NCI-H1930 (cell line): ENCODE data around the gene ATRNL1.

Experiments used
- DNase-seq, 2 experiments: peaks; one replicate each; lab custom pipeline; 2025; lab: John Stamatoyannopoulos, UW

The ATRNL1 gene

GRCh38 chr10:115093286-115093775 is at the start of gene ATRNL1:
TSS of gene ATRNL1 (plus strand) at chr10:115093365. CDS start at chr10:115093751, 386 bp downstream.
- peak; percentile 34 to 52 for DNase-seq

DNA sequence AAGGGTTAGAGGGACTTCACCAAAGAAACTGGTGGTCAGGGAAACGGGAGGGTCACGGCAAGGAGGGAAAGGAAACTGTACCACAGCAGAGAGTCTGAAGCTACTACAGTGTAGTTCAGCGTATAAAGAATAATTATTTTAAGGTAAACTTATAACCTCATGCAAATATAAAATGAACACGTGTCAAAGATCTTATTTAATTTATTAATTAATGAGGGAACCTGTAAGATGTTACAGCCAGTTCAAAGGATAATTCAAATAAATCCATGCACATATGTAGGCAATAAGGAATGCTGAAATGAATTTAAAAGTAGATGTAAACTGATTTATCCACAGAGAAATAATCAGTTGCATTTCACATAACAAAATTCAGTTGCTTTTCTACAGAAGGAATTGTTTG is 49.4 kb upstream of the ATRNL1 start:
- DNase-seq = no peak

DNA sequence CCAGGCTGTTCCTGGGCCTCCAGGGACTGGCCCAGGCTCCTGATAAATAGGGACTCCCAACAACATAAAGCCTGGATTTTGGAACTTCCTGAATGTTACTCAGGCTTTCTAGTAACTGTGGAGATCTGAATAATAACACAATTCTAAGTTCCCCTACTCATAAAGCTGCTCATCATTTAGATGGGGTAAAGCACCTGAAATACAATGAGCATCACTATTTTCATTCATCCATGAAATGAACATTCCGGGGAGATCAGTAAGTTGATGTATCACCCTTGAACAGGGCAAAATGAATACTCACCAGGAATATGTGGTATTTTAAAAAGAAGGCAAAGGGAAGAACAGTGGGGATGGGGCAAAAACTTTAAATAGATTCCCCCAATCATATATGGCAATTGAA is 48.3 kb upstream of the ATRNL1 start:
- no peak for DNase-seq

GRCh38 chr10:115045499-115045898 is 47.7 kb upstream of the ATRNL1 start:
- no peak for DNase-seq

- DNase-seq = no peak
These were observed 46.4 kb upstream of the ATRNL1 start for GRCh38 chr10:115046686-115047236.

DNA sequence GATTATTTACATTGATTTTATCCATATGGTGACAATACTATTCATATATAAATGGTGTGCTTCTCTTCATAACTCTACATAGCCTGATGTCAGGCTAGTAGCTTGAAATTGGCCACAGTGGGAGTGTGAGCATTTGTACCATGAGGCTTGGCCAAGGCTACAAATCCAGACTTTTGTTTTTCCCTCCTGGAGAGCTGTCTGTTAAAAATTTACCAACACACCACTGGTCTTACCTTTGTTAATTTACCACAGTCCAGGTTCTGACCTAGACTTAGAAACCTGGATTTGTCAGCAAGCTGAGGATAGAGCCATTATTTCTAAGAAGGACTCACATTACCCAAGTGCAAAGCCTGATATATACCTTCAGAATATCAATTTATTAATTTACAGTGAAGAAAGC is 45.5 kb upstream of the ATRNL1 start:
- DNase-seq = no peak

DNA sequence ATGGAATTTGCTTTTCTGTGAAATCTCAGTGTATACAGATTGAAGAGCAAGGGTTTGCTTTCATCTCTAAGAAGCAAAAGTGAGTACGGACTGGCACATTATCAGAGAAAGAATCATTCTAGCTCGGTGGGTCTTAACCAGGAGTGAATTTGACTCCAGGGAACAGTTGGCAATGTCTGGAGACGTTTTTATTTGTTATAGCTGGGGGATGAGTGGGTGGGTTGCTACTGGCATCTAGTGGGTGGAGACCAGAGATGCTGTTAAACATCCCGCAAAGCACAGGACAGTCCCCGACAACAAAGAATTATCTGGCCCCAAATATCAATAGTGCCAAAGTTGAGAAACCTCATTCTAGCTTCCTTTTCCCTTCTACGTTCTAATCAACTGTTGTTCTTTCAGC is 43.8 kb upstream of the ATRNL1 start:
- DNase-seq = no peak

GRCh38 chr10:115049960-115050359 is 43.2 kb upstream of the ATRNL1 start:
- DNase-seq = no peak

GRCh38 chr10:115050375-115051010 is 42.7 kb upstream of the ATRNL1 start:
- no peak for DNase-seq

DNA sequence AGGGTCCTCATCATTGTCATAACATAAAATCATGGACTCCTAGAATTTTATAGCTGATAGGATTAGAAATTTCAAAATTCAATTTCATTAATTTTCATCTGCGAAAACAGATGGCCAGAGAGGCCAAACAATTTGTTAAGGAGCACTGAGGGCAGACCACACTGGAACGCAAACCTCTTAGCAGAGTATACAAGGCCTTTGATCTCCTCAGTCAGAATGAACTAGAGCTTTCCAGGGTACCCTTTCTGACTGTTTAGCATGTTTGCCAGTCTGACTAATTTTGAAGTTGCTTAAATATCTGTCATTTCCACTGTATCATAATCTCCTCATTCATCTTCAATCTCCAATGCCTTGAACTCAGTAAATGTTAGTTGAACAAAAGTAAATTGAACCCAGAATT is 41.9 kb upstream of the ATRNL1 start:
- no peak for DNase-seq

GRCh38 chr10:115052226-115052625 is 40.9 kb upstream of the ATRNL1 start:
- no peak for DNase-seq

- no peak for DNase-seq
These were observed 40.4 kb upstream of the ATRNL1 start for GRCh38 chr10:115052728-115053127.

DNA sequence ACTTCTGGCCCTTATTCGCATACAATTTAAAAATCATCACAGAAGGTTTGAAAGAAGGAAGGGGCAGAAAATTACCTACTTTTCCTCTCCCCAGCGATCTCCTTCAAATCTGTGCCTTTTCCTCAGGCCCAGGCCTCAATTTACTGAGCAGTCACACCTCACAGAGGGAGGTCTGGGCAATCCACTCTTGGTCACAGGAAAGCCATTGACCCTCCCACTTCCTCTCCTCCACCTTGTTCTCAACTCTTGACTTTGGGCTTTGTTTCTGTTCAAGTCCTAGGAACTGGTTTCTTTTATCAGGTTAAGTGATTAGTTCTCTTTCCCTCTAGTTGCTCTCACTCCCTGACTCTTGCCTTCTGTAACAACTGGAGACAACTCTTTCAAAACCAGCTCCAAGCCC is 37.0 kb upstream of the ATRNL1 start:
- DNase-seq = no peak

DNA sequence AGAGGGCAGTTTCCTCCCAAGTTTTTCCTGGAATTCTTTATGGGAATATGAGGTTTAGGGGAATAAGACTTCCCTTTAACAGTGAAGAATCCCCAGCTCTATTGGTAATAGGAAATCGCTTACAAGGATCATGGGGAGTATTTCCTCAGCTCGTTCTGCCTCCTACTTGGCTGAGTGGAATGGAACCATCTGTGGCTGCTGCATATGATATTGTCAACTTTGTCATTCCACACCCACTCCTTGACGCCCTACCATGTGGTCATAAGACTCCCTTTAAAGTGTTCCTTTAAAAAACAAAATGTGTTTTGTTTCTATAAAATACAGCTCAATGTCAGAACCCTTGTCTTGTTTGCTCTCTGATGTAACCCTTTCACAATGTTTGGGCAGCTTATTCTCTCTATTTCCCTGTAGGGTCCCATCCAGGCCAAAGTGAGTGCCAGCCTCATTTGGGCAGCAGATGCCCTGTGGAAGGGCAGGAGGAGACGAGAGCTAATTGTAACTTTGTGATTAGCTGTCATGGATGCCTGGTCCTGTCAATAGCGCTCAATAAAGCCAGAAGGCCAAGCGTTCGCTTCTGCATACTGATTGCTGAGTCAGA is 33.8 kb upstream of the ATRNL1 start:
- DNase-seq = no peak

GRCh38 chr10:115063701-115064658 is 29.2 kb upstream of the ATRNL1 start:
- DNase-seq = no peak

DNA sequence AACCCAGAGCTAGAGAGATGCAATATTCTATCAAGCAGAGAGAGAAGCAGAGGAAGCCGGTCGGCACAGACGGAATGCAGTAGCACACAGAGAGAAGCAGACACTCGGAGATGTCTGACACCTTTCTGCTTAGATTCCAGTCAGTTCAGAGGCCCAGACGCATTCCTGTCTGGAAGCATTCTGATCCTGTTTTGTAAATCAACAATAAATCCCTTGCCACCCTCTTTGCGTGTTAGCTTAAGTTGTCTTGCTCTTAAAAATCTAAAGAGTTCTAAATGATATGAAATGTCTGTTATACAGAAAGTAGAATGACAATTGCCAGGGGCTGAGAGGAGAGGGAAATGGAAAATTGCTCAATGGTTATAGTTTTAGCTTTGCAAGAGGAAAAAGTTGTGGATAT is 27.4 kb upstream of the ATRNL1 start:
- DNase-seq = no peak

DNA sequence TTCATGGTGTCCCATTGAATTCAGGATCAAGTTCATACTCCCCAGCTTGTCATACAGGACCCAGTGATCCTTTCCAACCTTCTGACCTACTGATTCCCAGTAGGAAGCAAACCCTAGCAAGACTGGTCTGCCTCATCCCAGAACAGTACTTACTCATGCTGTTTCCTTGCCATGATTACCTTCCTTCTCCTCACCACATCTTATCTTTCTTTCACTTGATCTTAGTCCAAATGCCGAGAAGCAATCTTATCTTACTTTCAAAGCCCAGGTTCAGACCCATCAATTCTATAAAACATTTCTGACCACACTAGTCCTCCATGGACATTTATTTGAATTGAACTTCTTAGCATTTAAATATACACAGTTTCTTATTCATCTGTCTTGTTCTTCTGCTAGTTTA is 26.6 kb upstream of the ATRNL1 start:
- no peak for DNase-seq

DNA sequence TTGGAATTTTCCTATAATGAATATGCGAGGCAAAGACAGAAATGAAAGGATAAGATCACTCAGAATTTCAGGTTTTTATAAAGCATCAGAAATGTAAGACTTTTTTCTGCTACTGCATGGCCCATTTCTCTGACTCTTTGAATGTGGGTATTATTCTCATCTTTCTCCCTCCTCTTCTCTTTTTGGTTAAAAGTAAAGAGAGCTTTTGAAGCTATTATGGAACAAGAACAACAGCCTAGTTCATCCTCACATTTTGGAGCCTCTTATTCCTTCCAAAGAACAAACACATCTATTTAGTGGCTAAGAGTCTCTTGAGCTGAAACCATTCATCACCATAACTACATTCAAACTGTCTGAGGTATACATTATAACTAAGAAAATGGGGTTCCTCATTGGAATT is 19.4 kb upstream of the ATRNL1 start:
- DNase-seq = no peak

DNA sequence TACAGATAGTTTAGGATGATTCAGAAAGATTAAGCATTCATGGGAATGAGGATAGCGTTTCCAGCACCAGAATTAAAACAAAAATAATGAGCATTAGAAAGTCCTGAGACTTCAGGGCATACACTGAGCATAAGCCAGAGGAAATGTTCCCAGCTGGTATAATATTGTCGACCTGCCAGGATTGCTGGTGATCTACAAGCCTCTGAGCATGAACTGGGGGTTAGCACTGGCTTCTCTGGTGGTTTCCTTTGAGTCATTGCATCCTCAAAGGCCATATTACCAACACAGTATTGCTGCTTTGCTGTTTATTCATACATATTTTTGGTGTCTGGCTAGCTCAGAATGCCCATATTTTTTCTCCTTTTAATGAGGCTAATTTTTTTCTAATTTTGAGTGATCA is 10.7 kb upstream of the ATRNL1 start:
- no peak for DNase-seq

DNA sequence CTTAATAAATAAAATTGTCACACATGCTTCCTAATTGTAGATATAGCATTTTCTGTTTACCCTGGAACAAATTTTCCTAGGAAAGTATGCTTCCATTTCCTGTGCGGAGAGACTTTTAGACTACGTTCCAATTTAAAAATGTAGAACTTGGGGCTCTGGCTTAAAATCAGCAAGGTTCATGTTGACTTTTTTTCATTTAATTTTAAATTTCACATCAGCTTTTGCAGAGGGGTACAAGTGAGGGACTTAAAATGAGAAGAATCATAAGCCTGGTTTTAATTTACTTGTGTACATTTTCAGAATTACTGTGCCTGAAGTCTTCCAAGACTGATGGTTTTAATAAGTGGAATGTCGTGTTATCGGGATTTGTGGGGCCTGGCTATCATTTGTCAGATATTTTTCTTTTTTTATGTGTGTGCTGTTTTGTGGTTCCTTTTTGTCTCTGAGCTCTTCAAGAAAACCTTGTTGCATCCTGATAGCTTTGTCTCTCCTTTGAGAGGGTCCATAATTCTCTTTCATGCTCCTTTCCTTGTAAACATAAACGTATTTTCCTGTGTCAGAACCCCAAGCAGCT is 8.8 kb upstream of the ATRNL1 start:
- no peak for DNase-seq

DNA sequence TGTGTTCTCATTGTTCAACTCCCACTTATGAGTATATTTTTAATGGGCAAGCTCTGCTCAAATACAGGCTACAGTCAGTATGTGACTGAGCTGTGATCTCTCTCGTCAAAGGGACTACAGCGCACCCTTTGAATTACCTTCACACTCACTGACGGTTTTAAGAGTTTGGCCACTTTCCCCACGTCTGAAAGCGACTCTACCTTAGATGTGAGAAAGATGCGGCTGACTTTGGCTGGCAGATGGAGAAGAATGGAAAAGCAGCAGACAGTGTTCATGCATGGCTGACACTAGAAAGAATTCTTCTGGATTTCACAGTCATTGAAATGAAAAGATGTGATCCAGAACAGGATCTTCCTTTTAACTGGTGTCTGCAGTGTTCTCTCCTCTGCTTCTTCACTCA is 2.0 kb upstream of the ATRNL1 start:
- DNase-seq = no peak

- no peak for DNase-seq
These were observed 959 bp upstream of the ATRNL1 start for GRCh38 chr10:115092258-115092554.
